RCC 7860 (cell line): ENCODE data around the gene PHC1.
"Not testable (repeated sequence)": the region's sequence is repeated elsewhere in the genome, so short reads cannot be mapped to it uniquely, and the experiment has no call there.

Source experiments
- DNase-seq: peaks from one replicate; pipeline ENCODE4 v3.0.0-alpha.2; 2015; ENCODE audit warnings: low spot score
- FAIRE-seq: peaks from 2 replicates; lab custom pipeline; 2012; peaks lifted over from hg19 to GRCh38; lab: Jason Lieb, UNC

PHC1 gene

GRCh38 chr12:8907513-8907912 lies 6.8 kb upstream of the PHC1 start:
- no peak for DNase-seq

GRCh38 chr12:8909752-8910151 lies 4.6 kb upstream of the PHC1 start:
- FAIRE-seq (no peak), DNase-seq (no peak)

More at GRCh38 chr12:8907513-8907912, 6.8 kb upstream of the PHC1 start:
- FAIRE-seq, result no peak

- DNase-seq, result no peak
- FAIRE-seq, result no peak
Measured at GRCh38 chr12:8911606-8912268, 2.6 kb upstream of the PHC1 start.

- FAIRE-seq, result no peak
Measured at GRCh38 chr12:8912914-8913313, 1.4 kb upstream of the PHC1 start.

GRCh38 chr12:8913702-8914032 lies 642 bp upstream of the PHC1 start:
- DNase-seq, result no peak
- no peak for FAIRE-seq

More at GRCh38 chr12:8912914-8913313, 1.4 kb upstream of the PHC1 start:
- no peak for DNase-seq

- FAIRE-seq (no peak), DNase-seq (peak; percentile 48)
Measured at GRCh38 chr12:8914716-8915526, 612 bp downstream of the PHC1 start.

GRCh38 chr12:8916154-8916553 lies 1.8 kb downstream of the PHC1 start:
- FAIRE-seq, result no peak
- DNase-seq, result no peak

GRCh38 chr12:8917031-8917430 lies 2.7 kb downstream of the PHC1 start:
- no peak for FAIRE-seq
- DNase-seq, result no peak

GRCh38 chr12:8917751-8918150 lies 3.4 kb downstream of the PHC1 start:
- FAIRE-seq, result no peak
- no peak for DNase-seq

GRCh38 chr12:8919643-8920042 lies 5.3 kb downstream of the PHC1 start:
- DNase-seq, FAIRE-seq: not testable (repeated sequence)

GRCh38 chr12:8922544-8922943 lies 8.2 kb downstream of the PHC1 start:
- FAIRE-seq (no peak), DNase-seq (no peak)

- FAIRE-seq, result not testable (repeated sequence)
Measured at GRCh38 chr12:8930655-8931323, 16.5 kb downstream of the PHC1 start.

GRCh38 chr12:8932464-8932863 lies 18.2 kb downstream of the PHC1 start:
- not testable (repeated sequence) for DNase-seq, FAIRE-seq

More at GRCh38 chr12:8930655-8931323, 16.5 kb downstream of the PHC1 start:
- DNase-seq, result not testable (repeated sequence)

- DNase-seq, FAIRE-seq: not testable (repeated sequence)
Measured at GRCh38 chr12:8934080-8934479, 19.8 kb downstream of the PHC1 start.

GRCh38 chr12:8936735-8937134 lies 22.4 kb downstream of the PHC1 start:
- DNase-seq (no peak), FAIRE-seq (no peak)

GRCh38 chr12:8937842-8938442 lies 23.6 kb downstream of the PHC1 start:
- FAIRE-seq, DNase-seq: not testable (repeated sequence)

- FAIRE-seq (no peak), DNase-seq (no peak)
Measured at GRCh38 chr12:8941691-8942478, 27.6 kb downstream of the PHC1 start.

GRCh38 chr12:8943565-8944186 lies 29.4 kb downstream of the PHC1 start:
- DNase-seq (no peak), FAIRE-seq (no peak)

- DNase-seq (no peak), FAIRE-seq (no peak)
Measured at GRCh38 chr12:8946733-8947132, 32.4 kb downstream of the PHC1 start.

GRCh38 chr12:8947737-8948136 lies 33.4 kb downstream of the PHC1 start:
- DNase-seq (no peak), FAIRE-seq (no peak)
